HEK293T (cell line): ENCODE data around the gene GH1.
"Not testable (repeated sequence)": the region's sequence is repeated elsewhere in the genome, so short reads cannot be mapped to it uniquely, and the experiment has no call there.

Experiments
- ARNT ChIP-seq: fragments of 450-650 bp; IDR thresholded peaks from 2 replicates; pipeline ENCODE4 v1.6.1; 2017; ENCODE audit warnings: mild to moderate bottlenecking
- BHLHE40 ChIP-seq: fragments of 450-650 bp; IDR thresholded peaks from 2 replicates; pipeline ENCODE4 v1.6.1; 2016; ENCODE audit warnings: mild to moderate bottlenecking, moderate library complexity, borderline replicate concordance
- CTBP1 ChIP-seq: fragments of 450-650 bp; IDR thresholded peaks from 2 replicates; pipeline ENCODE4 v1.6.1; 2016; ENCODE audit warnings: borderline replicate concordance
- FOXA1 ChIP-seq: fragments of 450-650 bp; IDR thresholded peaks from 2 replicates; pipeline ENCODE4 v1.6.1; 2016; ENCODE audit warnings: mild to moderate bottlenecking
- FOXK2 ChIP-seq: fragments of 450-650 bp; IDR thresholded peaks from 2 replicates; pipeline ENCODE4 v1.6.1; 2016; ENCODE audit warnings: mild to moderate bottlenecking
- FOXM1 ChIP-seq: fragments of 450-650 bp; IDR thresholded peaks from 2 replicates; pipeline ENCODE4 v1.6.1; 2017; ENCODE audit warnings: mild to moderate bottlenecking, borderline replicate concordance
- HDGF ChIP-seq: fragments of 450-650 bp; IDR thresholded peaks from 2 replicates; pipeline ENCODE4 v1.6.1; 2017; ENCODE audit warnings: antibody characterized with exemption, borderline replicate concordance
- L3MBTL2 ChIP-seq: fragments of 450-650 bp; conservative IDR thresholded peaks from 2 replicates; pipeline ENCODE4 v1.6.1; 2016; ENCODE audit warnings: mild to moderate bottlenecking
- NFRKB ChIP-seq: fragments of 450-650 bp; IDR thresholded peaks from 2 replicates; pipeline ENCODE4 v1.6.1; 2016; ENCODE audit warnings: mild to moderate bottlenecking, moderate library complexity
- SP1 ChIP-seq: fragments of 450-650 bp; IDR thresholded peaks from 2 replicates; pipeline ENCODE4 v1.6.1; 2017
- SUZ12 ChIP-seq: fragments of 450-650 bp; IDR thresholded peaks from 2 replicates; pipeline ENCODE4 v1.6.1; 2016; ENCODE audit warnings: mild to moderate bottlenecking
- TARDBP ChIP-seq: fragments of 450-650 bp; IDR thresholded peaks from 2 replicates; pipeline ENCODE4 v1.6.1; 2016
- ZNF384 ChIP-seq: fragments of 450-650 bp; IDR thresholded peaks from 2 replicates; pipeline ENCODE4 v1.6.1; 2016
- TF ChIP-seq, protein P1 (sequence below): fragments of 450-650 bp; IDR thresholded peaks from 2 replicates; pipeline ENCODE4 v1.6.1; 2016

GRCh38 chr17:63894821-63895220 lies 23.8 kb downstream of the GH1 start:
- TF ChIP-seq FOXA1, FOXM1, SUZ12, FOXK2, HDGF, SP1, NFRKB, ZNF384, L3MBTL2, TARDBP, BHLHE40, ARNT, CTBP1: not testable (repeated sequence)
- TF ChIP-seq, protein P1, sequence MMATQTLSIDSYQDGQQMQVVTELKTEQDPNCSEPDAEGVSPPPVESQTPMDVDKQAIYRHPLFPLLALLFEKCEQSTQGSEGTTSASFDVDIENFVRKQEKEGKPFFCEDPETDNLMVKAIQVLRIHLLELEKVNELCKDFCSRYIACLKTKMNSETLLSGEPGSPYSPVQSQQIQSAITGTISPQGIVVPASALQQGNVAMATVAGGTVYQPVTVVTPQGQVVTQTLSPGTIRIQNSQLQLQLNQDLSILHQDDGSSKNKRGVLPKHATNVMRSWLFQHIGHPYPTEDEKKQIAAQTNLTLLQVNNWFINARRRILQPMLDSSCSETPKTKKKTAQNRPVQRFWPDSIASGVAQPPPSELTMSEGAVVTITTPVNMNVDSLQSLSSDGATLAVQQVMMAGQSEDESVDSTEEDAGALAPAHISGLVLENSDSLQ = not testable (repeated sequence)
